ENCODE results near the gene EDAR.

The EDAR gene

DNA sequence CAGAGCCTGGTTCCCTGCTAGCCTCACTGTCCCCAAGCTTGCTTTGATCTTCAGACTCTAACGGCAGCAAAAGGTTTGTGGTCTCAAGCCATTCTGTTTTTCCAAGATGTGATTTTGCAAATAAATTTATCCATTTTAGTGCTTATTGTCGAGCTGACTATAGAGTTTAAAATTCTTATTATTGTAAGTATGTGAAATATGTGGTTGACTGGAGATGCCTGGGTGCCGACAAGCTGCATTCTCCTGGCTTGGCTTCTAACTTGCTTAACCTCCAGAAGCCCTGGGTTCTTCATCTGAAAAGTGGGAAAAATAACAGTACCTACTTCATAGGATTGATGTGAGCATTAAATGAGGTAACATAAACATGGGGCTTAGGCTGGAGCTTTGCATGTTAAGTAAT, 9.9 kb upstream of the EDAR start:
- no peak overlapping the region for H3K4me2 ChIP-seq (ENCODE audit: low read length)
- no peak overlapping the region for H3K9ac ChIP-seq (ENCODE audit: low read depth, low read length)
- H3K4me3 ChIP-seq (ENCODE audit: low read length), result no peak overlapping the region
- peaks cover 63% of the 10 kb centered on the region for H3K27me3 ChIP-seq (ENCODE audit: control insufficient read depth, insufficient read depth, low read length)
- no peaks in the 10 kb centered on the region for H3K4me1 ChIP-seq (ENCODE audit: control insufficient read depth, insufficient read depth, low read length)
- H3K9me3 ChIP-seq (replicated peaks; ENCODE audit: low read length), result no peaks in the 10 kb centered on the region
- no peaks in the 10 kb centered on the region for H3K36me3 ChIP-seq (ENCODE audit: insufficient read depth, low read length)

- no peak overlapping the region for H3K4me2 ChIP-seq (ENCODE audit: low read length)
- no peaks in the 10 kb centered on the region for H3K9me3 ChIP-seq (replicated peaks; ENCODE audit: low read length)
- no peaks in the 10 kb centered on the region for H3K36me3 ChIP-seq (ENCODE audit: insufficient read depth, low read length)
- H3K9ac ChIP-seq (ENCODE audit: low read depth, low read length), result no peak overlapping the region
- H3K27me3 ChIP-seq (ENCODE audit: control insufficient read depth, insufficient read depth, low read length), result peaks cover 72% of the 10 kb centered on the region
- H3K4me1 ChIP-seq (ENCODE audit: control insufficient read depth, insufficient read depth, low read length), result no peaks in the 10 kb centered on the region
- H3K4me3 ChIP-seq (ENCODE audit: low read length), result no peak overlapping the region
Measured at GRCh38 chr2:108994178-108994577, 5.2 kb upstream of the EDAR start.

DNA sequence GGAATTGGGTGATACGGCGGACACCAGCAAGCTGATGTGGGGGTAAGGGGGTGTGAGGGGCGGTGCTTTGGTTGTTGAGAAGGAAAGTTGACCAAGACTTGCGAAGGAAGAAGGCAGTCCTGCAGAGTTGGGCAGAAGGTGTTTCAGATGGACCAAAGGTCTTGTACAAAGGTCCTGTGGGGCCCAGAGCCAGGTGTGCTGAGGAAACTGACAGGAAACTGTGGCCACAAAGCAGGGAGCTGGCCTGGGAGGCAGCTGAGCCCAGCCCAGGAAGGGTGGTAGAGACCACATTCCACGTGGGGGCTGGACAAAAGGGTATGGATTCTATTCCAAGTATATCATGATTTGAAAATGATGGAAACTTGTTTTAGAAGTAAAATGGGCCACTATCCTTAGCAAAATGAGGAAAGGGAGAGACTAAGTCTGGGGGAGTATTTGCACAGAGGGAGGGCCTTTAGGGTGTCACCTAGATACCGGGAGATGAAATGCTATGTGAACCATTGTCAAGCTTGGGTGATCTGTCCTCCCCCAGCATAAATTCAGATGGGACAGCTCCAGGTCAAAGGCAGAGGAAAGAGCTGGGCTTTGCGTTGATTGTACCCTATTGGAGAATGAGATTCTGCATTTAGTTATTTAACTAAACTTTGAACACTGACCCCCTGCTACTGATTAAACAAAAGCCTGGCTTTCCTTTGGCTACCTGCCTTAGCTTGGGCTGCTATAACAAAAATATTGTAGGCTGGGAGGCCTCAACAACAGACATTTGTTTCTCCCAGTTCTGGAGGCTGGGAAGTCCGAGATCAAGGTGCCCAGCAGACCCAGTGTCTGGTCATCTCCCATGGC, 4.3 kb upstream of the EDAR start:
- Histone ChIP-seq H3K36me3 (ENCODE audit: insufficient read depth, low read length) (no peaks in the 10 kb centered on the region), H3K9me3 (replicated peaks; ENCODE audit: low read length) (no peaks in the 10 kb centered on the region), H3K4me1 (ENCODE audit: control insufficient read depth, insufficient read depth, low read length) (no peaks in the 10 kb centered on the region), H3K4me2 (ENCODE audit: low read length) (no peak overlapping the region), H3K4me3 (ENCODE audit: low read length) (no peak overlapping the region), H3K27me3 (ENCODE audit: control insufficient read depth, insufficient read depth, low read length) (peaks cover 76% of the 10 kb centered on the region), H3K9ac (ENCODE audit: low read depth, low read length) (no peak overlapping the region)

GRCh38 chr2:108988076-108988795, 784 bp downstream of the EDAR start:
- Histone ChIP-seq H3K4me2 (ENCODE audit: low read length) (no peak overlapping the region), H3K9ac (ENCODE audit: low read depth, low read length) (no peak overlapping the region), H3K4me3 (ENCODE audit: low read length) (no peak overlapping the region), H3K4me1 (ENCODE audit: control insufficient read depth, insufficient read depth, low read length) (no peaks in the 10 kb centered on the region), H3K36me3 (ENCODE audit: insufficient read depth, low read length) (no peaks in the 10 kb centered on the region), H3K27me3 (ENCODE audit: control insufficient read depth, insufficient read depth, low read length) (peaks cover 94% of the 10 kb centered on the region), H3K9me3 (replicated peaks; ENCODE audit: low read length) (no peaks in the 10 kb centered on the region)

DNA sequence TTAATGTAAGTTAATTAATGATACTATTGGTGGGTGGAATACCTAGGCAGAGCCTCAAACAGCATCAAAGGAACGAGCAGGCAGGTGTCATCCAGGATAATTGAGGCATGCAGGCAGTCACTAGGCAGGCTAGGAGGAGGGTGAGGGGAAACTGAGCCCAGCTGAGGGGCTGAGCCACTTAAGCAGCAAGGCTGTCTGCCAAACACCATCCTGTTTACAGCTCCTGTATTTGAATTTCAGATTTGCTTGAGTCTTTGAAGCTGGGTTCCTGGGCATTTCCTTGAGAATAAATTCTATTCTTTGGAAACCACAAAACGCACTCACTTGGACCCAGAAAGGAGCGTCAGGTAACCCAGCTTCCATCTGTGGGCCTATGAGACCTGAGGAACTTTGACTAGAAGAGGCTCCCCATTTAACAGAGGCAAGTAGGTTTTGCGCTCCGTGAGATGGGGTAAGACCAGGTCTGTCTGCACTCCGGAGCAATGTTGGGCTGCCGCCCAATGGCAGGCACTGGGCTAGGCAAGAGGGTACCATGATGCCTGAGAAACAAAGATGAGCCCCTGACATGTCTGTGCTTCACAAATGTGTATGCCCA, 2.0 kb downstream of the EDAR start:
- H3K9ac ChIP-seq (ENCODE audit: low read depth, low read length), result no peak overlapping the region
- H3K36me3 ChIP-seq (ENCODE audit: insufficient read depth, low read length), result no peaks in the 10 kb centered on the region
- no peak overlapping the region for H3K4me2 ChIP-seq (ENCODE audit: low read length)
- H3K4me3 ChIP-seq (ENCODE audit: low read length), result no peak overlapping the region
- no peaks in the 10 kb centered on the region for H3K4me1 ChIP-seq (ENCODE audit: control insufficient read depth, insufficient read depth, low read length)
- H3K9me3 ChIP-seq (replicated peaks; ENCODE audit: low read length), result no peaks in the 10 kb centered on the region
- peaks cover 94% of the 10 kb centered on the region for H3K27me3 ChIP-seq (ENCODE audit: control insufficient read depth, insufficient read depth, low read length)

DNA sequence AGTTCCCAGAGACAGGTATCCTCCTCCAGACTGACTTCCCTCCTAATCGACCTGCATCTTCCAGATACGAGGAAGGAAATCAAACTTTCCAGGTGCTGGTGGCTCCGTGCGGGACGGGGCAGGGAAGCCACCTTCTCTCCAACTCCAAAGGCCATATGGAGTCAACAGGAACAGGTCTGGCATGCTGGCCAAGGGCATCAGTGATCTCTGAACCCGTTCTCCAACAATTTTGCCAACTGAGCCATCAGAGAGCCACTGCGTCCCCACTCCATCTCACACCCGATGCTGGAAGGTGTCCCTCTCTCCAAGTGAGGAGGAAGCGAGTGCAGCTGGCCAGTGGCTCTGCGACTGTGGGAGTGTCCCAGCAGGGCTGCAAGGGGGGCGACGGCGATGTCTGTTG, 5.4 kb downstream of the EDAR start:
- no peak overlapping the region for H3K4me2 ChIP-seq (ENCODE audit: low read length)
- no peaks in the 10 kb centered on the region for H3K4me1 ChIP-seq (ENCODE audit: control insufficient read depth, insufficient read depth, low read length)
- H3K9me3 ChIP-seq (replicated peaks; ENCODE audit: low read length), result no peaks in the 10 kb centered on the region
- no peaks in the 10 kb centered on the region for H3K36me3 ChIP-seq (ENCODE audit: insufficient read depth, low read length)
- H3K9ac ChIP-seq (ENCODE audit: low read depth, low read length), result no peak overlapping the region
- H3K27me3 ChIP-seq (ENCODE audit: control insufficient read depth, insufficient read depth, low read length), result peaks cover 94% of the 10 kb centered on the region
- H3K4me3 ChIP-seq (ENCODE audit: low read length), result no peak overlapping the region

DNA sequence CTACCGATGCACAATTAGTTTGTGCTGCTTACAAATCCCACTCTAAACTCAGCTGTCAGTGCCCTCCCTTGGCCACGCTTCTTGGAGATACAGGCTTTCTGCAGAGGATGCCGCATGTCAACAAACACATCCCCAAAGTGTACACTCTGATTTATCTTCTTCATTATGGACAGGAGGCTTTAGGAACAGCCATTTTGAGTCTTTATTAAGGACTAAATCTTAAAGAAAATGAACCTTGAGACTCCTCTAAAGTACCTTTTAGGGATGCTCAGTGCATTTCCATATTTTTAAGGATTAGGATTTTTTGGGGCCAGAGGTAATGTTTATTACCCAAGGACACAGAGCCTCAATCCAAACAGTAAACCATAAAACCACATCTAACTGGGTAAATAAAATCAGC, 6.0 kb downstream of the EDAR start:
- no peak overlapping the region for H3K4me2 ChIP-seq (ENCODE audit: low read length)
- H3K9me3 ChIP-seq (replicated peaks; ENCODE audit: low read length), result no peaks in the 10 kb centered on the region
- H3K4me1 ChIP-seq (ENCODE audit: control insufficient read depth, insufficient read depth, low read length), result no peaks in the 10 kb centered on the region
- H3K36me3 ChIP-seq (ENCODE audit: insufficient read depth, low read length), result no peaks in the 10 kb centered on the region
- no peak overlapping the region for H3K9ac ChIP-seq (ENCODE audit: low read depth, low read length)
- no peak overlapping the region for H3K4me3 ChIP-seq (ENCODE audit: low read length)
- H3K27me3 ChIP-seq (ENCODE audit: control insufficient read depth, insufficient read depth, low read length), result peaks cover 94% of the 10 kb centered on the region

GRCh38 chr2:108982259-108982679, 6.8 kb downstream of the EDAR start:
- no peaks in the 10 kb centered on the region for H3K36me3 ChIP-seq (ENCODE audit: insufficient read depth, low read length)
- no peak overlapping the region for H3K4me3 ChIP-seq (ENCODE audit: low read length)
- H3K9me3 ChIP-seq (replicated peaks; ENCODE audit: low read length), result no peaks in the 10 kb centered on the region
- no peaks in the 10 kb centered on the region for H3K4me1 ChIP-seq (ENCODE audit: control insufficient read depth, insufficient read depth, low read length)
- H3K9ac ChIP-seq (ENCODE audit: low read depth, low read length), result no peak overlapping the region
- peaks cover 93% of the 10 kb centered on the region for H3K27me3 ChIP-seq (ENCODE audit: control insufficient read depth, insufficient read depth, low read length)
- no peak overlapping the region for H3K4me2 ChIP-seq (ENCODE audit: low read length)

DNA sequence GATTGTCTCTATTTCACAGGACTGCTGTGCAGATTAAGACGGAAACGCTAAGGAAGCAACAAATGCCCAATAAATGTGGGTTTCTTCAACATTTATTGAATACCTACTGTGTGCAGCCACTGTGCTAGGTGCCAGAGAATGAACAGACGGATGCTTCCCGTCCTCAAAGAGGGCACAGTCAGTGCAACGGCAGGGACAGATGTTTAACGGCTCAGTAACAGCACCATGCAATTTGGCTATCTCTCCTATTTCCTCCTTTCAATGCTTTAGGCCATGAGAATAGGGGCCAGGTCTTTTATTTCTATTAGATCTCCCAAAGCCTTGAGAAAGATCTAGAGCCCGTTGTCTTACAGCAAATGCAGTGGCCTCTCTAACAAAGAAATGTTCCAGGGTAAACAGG, 7.2 kb downstream of the EDAR start:
- Histone ChIP-seq H3K27me3 (ENCODE audit: control insufficient read depth, insufficient read depth, low read length) (peaks cover 88% of the 10 kb centered on the region), H3K4me3 (ENCODE audit: low read length) (no peak overlapping the region)

DNA sequence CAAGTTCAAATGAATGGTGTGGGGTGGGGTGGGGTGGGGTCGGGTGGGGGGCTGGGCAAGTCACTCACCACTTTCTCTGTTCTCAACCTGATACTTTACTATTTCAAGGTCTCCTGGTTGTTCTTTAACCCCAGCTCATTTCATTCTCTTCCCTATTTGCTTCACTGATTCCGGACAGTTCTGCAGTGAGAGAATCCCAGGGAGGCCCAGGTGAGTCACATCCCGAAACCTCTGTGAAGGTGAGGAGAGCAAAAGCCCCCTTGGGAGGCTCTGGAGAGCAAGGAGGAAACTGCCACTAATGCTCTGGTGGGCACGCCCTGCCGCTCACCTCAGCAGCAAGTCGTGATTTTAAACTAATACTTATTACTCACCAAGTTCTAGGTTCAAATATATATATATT, 8.9 kb downstream of the EDAR start:
- Histone ChIP-seq H3K4me2 (ENCODE audit: low read length) (no peak overlapping the region), H3K4me3 (ENCODE audit: low read length) (no peak overlapping the region), H3K4me1 (ENCODE audit: control insufficient read depth, insufficient read depth, low read length) (no peaks in the 10 kb centered on the region), H3K9ac (ENCODE audit: low read depth, low read length) (no peak overlapping the region), H3K36me3 (ENCODE audit: insufficient read depth, low read length) (no peaks in the 10 kb centered on the region), H3K27me3 (ENCODE audit: control insufficient read depth, insufficient read depth, low read length) (peaks cover 88% of the 10 kb centered on the region), H3K9me3 (replicated peaks; ENCODE audit: low read length) (no peaks in the 10 kb centered on the region)

More for the DNA sequence above, 7.2 kb downstream of the EDAR start:
- no peak overlapping the region for H3K4me2 ChIP-seq (ENCODE audit: low read length)
- H3K4me1 ChIP-seq (ENCODE audit: control insufficient read depth, insufficient read depth, low read length), result no peaks in the 10 kb centered on the region
- H3K9me3 ChIP-seq (replicated peaks; ENCODE audit: low read length), result no peaks in the 10 kb centered on the region
- H3K36me3 ChIP-seq (ENCODE audit: insufficient read depth, low read length), result no peaks in the 10 kb centered on the region
- no peak overlapping the region for H3K9ac ChIP-seq (ENCODE audit: low read depth, low read length)

DNA sequence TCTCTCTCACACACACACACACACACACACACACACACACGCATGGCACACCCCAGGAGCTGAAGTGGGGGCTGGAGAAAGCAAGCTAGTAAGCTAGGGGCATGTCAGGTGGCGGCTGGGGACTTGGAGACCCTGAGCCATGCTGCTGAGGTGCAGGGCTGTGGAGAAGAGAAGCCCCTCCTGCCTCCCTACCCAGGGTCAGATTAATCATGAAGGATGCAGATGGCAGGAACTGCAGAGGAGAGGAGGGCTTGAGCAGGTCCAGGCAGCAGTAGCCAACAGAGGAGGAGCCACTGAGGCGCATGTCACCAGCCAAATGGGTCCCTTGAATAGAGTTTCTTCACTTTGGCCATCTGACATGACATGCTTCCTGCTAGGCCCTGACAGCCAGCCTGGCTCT, 9.6 kb downstream of the EDAR start:
- Histone ChIP-seq H3K4me1 (ENCODE audit: control insufficient read depth, insufficient read depth, low read length) (no peaks in the 10 kb centered on the region), H3K9me3 (replicated peaks; ENCODE audit: low read length) (no peaks in the 10 kb centered on the region), H3K36me3 (ENCODE audit: insufficient read depth, low read length) (no peaks in the 10 kb centered on the region), H3K9ac (ENCODE audit: low read depth, low read length) (no peak overlapping the region), H3K27me3 (ENCODE audit: control insufficient read depth, insufficient read depth, low read length) (peaks cover 87% of the 10 kb centered on the region), H3K4me2 (ENCODE audit: low read length) (no peak overlapping the region), H3K4me3 (ENCODE audit: low read length) (no peak overlapping the region)
